HCT116 (cell line): ENCODE measurements around the gene NCF2. TPM values are rescaled to one million over a fixed set of nuclear protein-coding genes. Genes with fewer than 3 reads are reported as not detected.

Experiments
- ATAC-seq: fragments of 200-7000 bp; cut with Tn5 transposase; 2 replicates; pipeline ENCODE4 v1.9.1; 2020; ENCODE audit warnings: mild to moderate bottlenecking, moderate library complexity
- BruUV-seq: library from RNA; stranded (reverse); fragments of 400-500 nt; replicated peaks from 2 replicates; lab custom pipeline; 2021; lab: Mats Ljungman, UMichigan
- CTCF ChIA-PET: fragments of 300-600 bp; sonication (Branson Sonifier 250); formaldehyde crosslinking; loops from one replicate; lab custom pipeline; 2021; ENCODE audit warnings: antibody characterized with exemption; lab: Charles Lee
- POLR2A ChIA-PET: fragments of 300-600, 350-600 bp; sonication (Branson Sonifier 250); formaldehyde crosslinking; loops from one replicate; lab custom pipeline; 2021; ENCODE audit warnings: antibody characterized with exemption; lab: Charles Lee
- RAD21 ChIA-PET, 2 experiments: fragments of 300-600 bp; sonication (Branson Sonifier 250); formaldehyde crosslinking; loops; one replicate each; lab custom pipeline; 2023; ENCODE audit warnings: low total read pairs in 2 of 2; ENCODE audit not compliant: uncharacterized antibody in 2 of 2, unreplicated experiment in 2 of 2, low non-redundant PET in 1 of 2; lab: Charles Lee
- DNase-seq: peaks from one replicate; pipeline ENCODE4 v3.0.0-alpha.2; 2010; ENCODE audit warnings: low read depth, low spot score
- H2AFZ ChIP-seq: fragments of 200-600 bp; shearing (Covaris generic), sonication (generic); 2 replicates; pipeline ENCODE4 v1.6.1; 2017; ENCODE audit warnings: low read depth, mixed run types, mixed read lengths, antibody characterized with exemption, low read length; ENCODE audit not compliant: poor library complexity, severe bottlenecking
- H3K27ac ChIP-seq: 2 replicates; pipeline ENCODE4 v1.5.1; 2012; ENCODE audit warnings: low read depth, low read length
- H3K27me3 ChIP-seq: fragments of 200-600 bp; sonication (generic); 2 replicates; pipeline ENCODE4 v1.6.1; 2016; ENCODE audit warnings: mixed run types, low read length, mixed read lengths; ENCODE audit not compliant: insufficient read depth
- H3K36me3 ChIP-seq, 2 experiments: fragments of 200-500 bp in 1 of 2; fragments of 200-600 bp in 1 of 2; sonication (Bioruptor generic) in 1 of 2; sonication (generic) in 1 of 2; 2 replicates each; pipeline versions ENCODE4 v1.5.1 to v1.6.1; 2014 to 2016; ENCODE audit warnings: low read length in 2 of 2, inconsistent platforms in 1 of 2, mixed read lengths in 1 of 2, mixed run types in 1 of 2; ENCODE audit not compliant: insufficient read depth in 2 of 2, control insufficient read depth in 1 of 2
- H3K4me1 ChIP-seq, 2 experiments: fragments of 200-600 bp in 1 of 2; sonication (generic) in 1 of 2; 2 replicates each; pipeline versions ENCODE4 v1.5.1 to v1.6.1; 2012 to 2017; ENCODE audit warnings: low read length in 2 of 2, inconsistent platforms in 1 of 2, mild to moderate bottlenecking in 1 of 2, mixed read lengths in 1 of 2, mixed run types in 1 of 2, moderate library complexity in 1 of 2; ENCODE audit not compliant: insufficient read depth in 2 of 2, control insufficient read depth in 1 of 2
- H3K4me2 ChIP-seq: fragments of 200-600 bp; sonication (generic); 2 replicates; pipeline ENCODE4 v1.6.1; 2017; ENCODE audit warnings: mixed run types, low read length, mixed read lengths
- H3K4me3 ChIP-seq, 2 experiments: fragments of 200-600 bp in 1 of 2; sonication (generic) in 1 of 2; replicated peaks in 1 of 2; 2 replicates each; pipeline ENCODE4 v1.5.1; 2011 to 2016; ENCODE audit warnings: low read length in 2 of 2, control low read depth in 1 of 2, low read depth in 1 of 2, mild to moderate bottlenecking in 1 of 2, mixed read lengths in 1 of 2, mixed run types in 1 of 2
- H3K79me2 ChIP-seq: fragments of 200-600 bp; sonication (generic); 2 replicates; pipeline ENCODE4 v1.6.1; 2017; ENCODE audit warnings: mild to moderate bottlenecking, mixed run types, low read length, moderate library complexity, mixed read lengths; ENCODE audit not compliant: insufficient read depth
- H3K9ac ChIP-seq: fragments of 200-600 bp; sonication (generic); 2 replicates; pipeline ENCODE4 v1.6.1; 2016; ENCODE audit warnings: low read length, mixed read lengths
- H3K9me2 ChIP-seq: fragments of 200-600 bp; sonication (generic), shearing (Covaris generic); 2 replicates; pipeline ENCODE4 v1.6.1; 2017; ENCODE audit warnings: mixed run types, mild to moderate bottlenecking, moderate library complexity; ENCODE audit not compliant: insufficient read depth
- H3K9me3 ChIP-seq, 2 experiments: fragments of 200-500 bp in 1 of 2; fragments of 200-600 bp in 1 of 2; sonication (Bioruptor generic) in 1 of 2; sonication (generic) in 1 of 2; 2 replicates each; pipeline ENCODE4 v1.6.1; 2014 to 2017; ENCODE audit warnings: low read length in 2 of 2, mixed read lengths in 2 of 2, inconsistent platforms in 1 of 2, low read depth in 1 of 2, mild to moderate bottlenecking in 1 of 2, mixed run types in 1 of 2, moderate library complexity in 1 of 2; ENCODE audit not compliant: control insufficient read depth in 1 of 2, insufficient read depth in 1 of 2
- H4K20me1 ChIP-seq: fragments of 200-600 bp; sonication (generic), shearing (Covaris generic); 2 replicates; pipeline ENCODE4 v1.6.1; 2017; ENCODE audit warnings: mixed run types, mild to moderate bottlenecking, moderate library complexity; ENCODE audit not compliant: insufficient read depth
- ATF3 ChIP-seq: IDR thresholded peaks from 2 replicates; pipeline ENCODE4 v1.6.1; 2012
- EGR1 ChIP-seq: IDR thresholded peaks from 2 replicates; pipeline ENCODE4 v1.6.1; 2012; ENCODE audit warnings: low read depth
- ELF1 ChIP-seq: IDR thresholded peaks from 2 replicates; pipeline ENCODE4 v1.6.1; 2012; ENCODE audit warnings: low read depth, borderline replicate concordance
- EZH2 ChIP-seq: fragments of 200-600 bp; sonication (generic); IDR thresholded peaks from 2 replicates; pipeline ENCODE4 v1.6.1; 2017; ENCODE audit warnings: antibody characterized with exemption, mixed run types
- JUND ChIP-seq: IDR thresholded peaks from 2 replicates; pipeline ENCODE4 v1.6.1; 2012
- MAX ChIP-seq: IDR thresholded peaks from 2 replicates; pipeline ENCODE4 v1.6.1; 2012
- POLR2A ChIP-seq: IDR thresholded peaks from 2 replicates; pipeline ENCODE4 v1.7.0; 2011; ENCODE audit warnings: borderline replicate concordance; ENCODE audit not compliant: insufficient read depth, insufficient read length; ENCODE audit errors: extremely low read depth
- RAD21 ChIP-seq: IDR thresholded peaks from 2 replicates; pipeline ENCODE4 v1.6.1; 2012; ENCODE audit warnings: low read depth, mild to moderate bottlenecking
- REST ChIP-seq: IDR thresholded peaks from 2 replicates; pipeline ENCODE4 v1.6.1; 2012; ENCODE audit warnings: low read depth
- ZBTB33 ChIP-seq: IDR thresholded peaks from 2 replicates; pipeline ENCODE4 v1.6.1; 2011; ENCODE audit warnings: mild to moderate bottlenecking, low read length, moderate library complexity; ENCODE audit not compliant: insufficient replicate concordance; ENCODE audit errors: extremely low read depth
- ZFX ChIP-seq: fragments of 450-650 bp; IDR thresholded peaks from 2 replicates; pipeline ENCODE4 v1.6.1; 2017
- intact Hi-C: fragments of 100-400 bp; cut with micrococcal nuclease; formaldehyde crosslinking; loops from 2 replicates; pipeline ENCODE4 v1.10.0; 2022
- total RNA-seq: library from RNA; stranded (reverse); gene quantifications from one replicate; pipeline ENCODE4 v1.2.1, GENCODE V29; 2021; ENCODE audit not compliant: unreplicated experiment

NCF2 gene
- total RNA-seq, 1 experiment from 2014 or later: 0.25 TPM

GRCh38 chr1:183517401-183517800 lies 72.9 kb downstream of the NCF2 start:
- Histone ChIP-seq H3K9ac (no peak overlapping the region), H4K20me1 (0 out of 2 replicates have a peak, but pooled peaks cover 3% of the 10 kb centered on the region), H3K9me2 (no peaks in the 10 kb centered on the region), H3K4me3 (no peak overlapping the region), H3K9me3 (no peaks in the 10 kb centered on the region), H3K79me2 (peaks cover 10% of the 10 kb centered on the region; the same call in 1 of the 2 replicates), H3K4me2 (no peak overlapping the region), H3K27me3 (no peaks in the 10 kb centered on the region), H3K36me3 (peaks cover 13 to 16% of the 10 kb centered on the region in 2 experiments; a peak in 3 of 4 replicates), H3K27ac (no peak overlapping the region), H2AFZ (no peak overlapping the region), H3K4me1 (peaks cover 6 to 13% of the 10 kb centered on the region in 2 experiments)
- TF ChIP-seq POLR2A (no peak), ATF3 (no peak), JUND (no peak), REST (no peak), EGR1 (no peak), ZFX (no peak), RAD21 (no peak), EZH2 (no peak), MAX (no peak), ELF1 (no peak), ZBTB33 (no peak)
- ChIA-PET POLR2A (no interaction called here), RAD21 (no interaction called here), CTCF (no interaction called here)
- intact Hi-C loops: no loop called here
- ATAC-seq (no peak), DNase-seq (no peak)
- no TSS peak for BruUV-seq
